ENCODE measurements around the gene LAPTM5. TPM values are rescaled to one million over a fixed set of nuclear protein-coding genes. Genes with fewer than 3 reads are reported as not detected.

LAPTM5 gene
- total RNA-seq, 1 donor from 2014 or later = 28.6 TPM

DNA sequence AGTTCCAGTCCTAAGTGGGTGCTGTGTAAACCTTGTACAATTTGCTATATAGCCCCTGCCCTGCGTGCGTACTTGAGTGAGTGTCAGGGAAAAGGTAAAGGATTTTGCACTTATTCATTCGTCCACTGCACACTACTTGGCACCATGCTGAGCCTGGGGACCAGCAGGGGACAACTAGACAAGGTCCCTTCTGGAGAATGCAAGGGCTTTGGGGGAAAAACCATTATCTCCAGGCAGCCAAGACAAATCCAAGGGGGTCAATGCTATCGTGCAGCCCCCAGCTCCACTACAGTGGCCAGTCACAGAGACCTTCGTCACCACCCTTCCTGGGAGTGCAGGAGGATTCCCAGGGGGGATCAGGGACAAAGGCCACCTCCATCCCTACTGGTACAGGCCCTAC lies 73.9 kb downstream of the LAPTM5 start:
- no peak for DNase-seq (ENCODE audit: low read depth in 2 of 2)

Other genes starting within 250 kb of the LAPTM5 start
- under 0.01 TPM in 1 of 2 replicates, not detected in the other for gene MATN1, start 34.2 kb downstream of the LAPTM5 start, total RNA-seq
- 20.3 and 58.0 TPM in 2 replicates for gene SDC3, start 151.0 kb upstream of the LAPTM5 start, total RNA-seq

All from dermis microvascular lymphatic vessel endothelial cell (primary cell).